Hepatocyte (in vitro differentiated cells): ENCODE results near the gene VENTX. TPM values are rescaled to one million over a fixed set of nuclear protein-coding genes. Genes with fewer than 3 reads are reported as not detected.

Source experiments
- DNase-seq: peaks from one replicate; pipeline ENCODE4 v3.0.0-alpha.2; 2016; ENCODE audit warnings: low spot score
- H2AFZ ChIP-seq: fragments of 200-600 bp; sonication (generic); 2 replicates; pipeline ENCODE4 v1.6.0; 2016; ENCODE audit warnings: antibody characterized with exemption, mild to moderate bottlenecking
- H3K27ac ChIP-seq: fragments of 200-600 bp; sonication (generic); 2 replicates; pipeline ENCODE4 v1.5.1; 2016; ENCODE audit warnings: mild to moderate bottlenecking
- H3K27me3 ChIP-seq: fragments of 200-600 bp; sonication (generic); 2 replicates; pipeline ENCODE4 v1.6.1; 2016
- H3K36me3 ChIP-seq: fragments of 200-600 bp; sonication (generic); replicated peaks from 2 replicates; pipeline ENCODE4 v1.5.1; 2016; ENCODE audit warnings: low read depth; ENCODE audit not compliant: insufficient read depth
- H3K4me1 ChIP-seq: fragments of 200-600 bp; sonication (generic); 2 replicates; pipeline ENCODE4 v1.5.1; 2016; ENCODE audit warnings: mild to moderate bottlenecking, moderate library complexity; ENCODE audit not compliant: insufficient read depth
- H3K4me2 ChIP-seq: fragments of 200-600 bp; sonication (generic); 2 replicates; pipeline ENCODE4 v1.6.0; 2016
- H3K4me3 ChIP-seq: fragments of 200-600 bp; sonication (generic); 2 replicates; pipeline ENCODE4 v1.5.1; 2016; ENCODE audit warnings: mild to moderate bottlenecking
- H3K79me2 ChIP-seq: fragments of 200-600 bp; sonication (generic); 2 replicates; pipeline ENCODE4 v1.6.0; 2017; ENCODE audit warnings: mild to moderate bottlenecking
- H3K9me2 ChIP-seq: fragments of 200-600 bp; sonication (generic); replicated peaks from 2 replicates; pipeline ENCODE4 v1.6.0; 2017; ENCODE audit warnings: mild to moderate bottlenecking; ENCODE audit not compliant: insufficient read depth
- H3K9me3 ChIP-seq: fragments of 200-600 bp; sonication (generic); 2 replicates; pipeline ENCODE4 v1.5.1; 2016; ENCODE audit warnings: low read depth, mild to moderate bottlenecking
- H4K20me1 ChIP-seq: fragments of 200-600 bp; sonication (generic); 2 replicates; pipeline ENCODE4 v1.6.0; 2016; ENCODE audit warnings: mild to moderate bottlenecking; ENCODE audit not compliant: insufficient read depth, poor library complexity, severe bottlenecking
- EZH2 ChIP-seq: fragments of 200-600 bp; sonication (generic); IDR thresholded peaks from 2 replicates; pipeline ENCODE4 v1.6.1; 2016; ENCODE audit warnings: antibody characterized with exemption, mild to moderate bottlenecking, borderline replicate concordance
- EZH2phosphoT487 ChIP-seq: fragments of 200-600 bp; sonication (generic); IDR thresholded peaks from one replicate; pipeline ENCODE4 v1.6.1; 2018; ENCODE audit warnings: antibody characterized with exemption, mild to moderate bottlenecking, low read depth, moderate library complexity; ENCODE audit not compliant: unreplicated experiment, severe bottlenecking
- WGBS: methylation state at CpG from one replicate; pipeline ENCODE4 v1.1.6; 2016; ENCODE audit warnings: low lambda C conversion rate; ENCODE audit errors: missing lambda C conversion rate; 5-methylcytosine and 5-hydroxymethylcytosine counted together
- polyA plus RNA-seq: library from polyadenylated mRNA; unstranded; fragments of >200 nt; fragmentation: Nextera tagmentation; extraction: Ambion mirVana; gene quantifications from 2 replicates; pipeline ENCODE4 v1.2.1, GENCODE V29; 2016
- total RNA-seq: library from RNA; depleted of rRNA; stranded (reverse); fragments of >200 nt; gene quantifications from 2 replicates; pipeline ENCODE4 v1.2.3, GENCODE V29; 2014
- TF ChIP-seq, protein P1 (sequence below): fragments of 200-600 bp; sonication (generic); IDR thresholded peaks from 2 replicates; pipeline ENCODE4 v1.5.1; 2016; ENCODE audit warnings: antibody characterized with exemption, mild to moderate bottlenecking; ENCODE audit not compliant: poor library complexity

VENTX gene, protein sequence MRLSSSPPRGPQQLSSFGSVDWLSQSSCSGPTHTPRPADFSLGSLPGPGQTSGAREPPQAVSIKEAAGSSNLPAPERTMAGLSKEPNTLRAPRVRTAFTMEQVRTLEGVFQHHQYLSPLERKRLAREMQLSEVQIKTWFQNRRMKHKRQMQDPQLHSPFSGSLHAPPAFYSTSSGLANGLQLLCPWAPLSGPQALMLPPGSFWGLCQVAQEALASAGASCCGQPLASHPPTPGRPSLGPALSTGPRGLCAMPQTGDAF
- not detected in 2 replicates for total RNA-seq
- not detected in 2 replicates for polyA plus RNA-seq

DNA sequence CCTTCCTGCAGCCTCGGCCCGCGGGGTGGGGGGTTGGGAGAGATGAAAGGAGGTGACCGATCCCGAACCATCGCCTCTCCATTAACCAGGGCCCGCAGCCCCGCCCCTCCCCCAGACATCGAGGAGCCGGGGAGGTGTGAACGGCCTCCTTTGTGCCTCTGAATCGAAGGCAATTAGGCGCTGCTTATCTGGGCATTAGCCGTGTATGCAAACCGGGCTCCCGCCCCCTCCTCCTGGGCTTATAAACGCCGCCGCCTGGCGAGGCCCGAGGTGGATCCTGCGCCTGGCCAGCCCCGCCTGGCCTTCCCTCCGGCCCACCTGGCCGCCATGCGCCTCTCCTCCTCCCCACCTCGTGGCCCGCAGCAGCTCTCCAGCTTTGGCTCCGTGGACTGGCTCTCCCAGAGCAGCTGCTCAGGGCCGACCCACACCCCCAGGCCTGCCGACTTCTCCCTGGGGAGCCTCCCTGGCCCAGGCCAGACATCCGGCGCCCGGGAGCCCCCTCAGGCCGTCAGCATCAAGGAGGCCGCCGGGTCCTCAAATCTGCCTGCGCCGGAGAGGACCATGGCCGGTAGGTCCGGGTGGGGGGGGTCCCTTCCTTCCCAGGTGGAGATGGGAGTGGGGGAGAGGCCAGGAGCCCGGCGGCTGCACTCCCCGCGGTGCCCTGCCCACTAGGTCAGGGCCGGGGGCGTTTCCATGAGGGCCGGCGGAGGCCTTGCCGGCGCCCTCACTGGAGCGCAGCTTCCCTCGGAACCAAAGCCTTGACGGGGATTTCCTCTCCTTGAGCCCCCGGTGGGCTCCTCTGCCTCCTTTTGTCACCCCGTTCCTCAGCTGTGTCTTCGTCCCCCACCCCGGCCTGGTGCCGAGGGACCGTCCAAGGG is at the start of gene VENTX:
TSS of gene VENTX (plus strand) at position 268 of the 878 bp plus-strand sequence. CDS start at position 328, 60 bp downstream.
- Histone ChIP-seq H3K4me2 (peak within 1 kb of the TSS; percentile 82), H3K9me3 (no peaks in the 10 kb centered on the region), H3K9me2 (no peaks in the 10 kb centered on the region), H3K4me1 (peaks cover 19% of the 10 kb centered on the region), H3K36me3 (no peaks in the 10 kb centered on the region), H2AFZ (peak within 1 kb of the TSS; percentile 45), H3K27ac (no peak within 1 kb of the TSS), H4K20me1 (no peaks in the 10 kb centered on the region), H3K27me3 (peaks cover 62% of the 10 kb centered on the region), H3K4me3 (no peak within 1 kb of the TSS), H3K79me2 (no peaks in the 10 kb centered on the region)
- no peak for DNase-seq
- TF ChIP-seq EZH2phosphoT487, result peak; percentile 16
- TF ChIP-seq EZH2, result peak; percentile 9
- TF ChIP-seq, protein P1, sequence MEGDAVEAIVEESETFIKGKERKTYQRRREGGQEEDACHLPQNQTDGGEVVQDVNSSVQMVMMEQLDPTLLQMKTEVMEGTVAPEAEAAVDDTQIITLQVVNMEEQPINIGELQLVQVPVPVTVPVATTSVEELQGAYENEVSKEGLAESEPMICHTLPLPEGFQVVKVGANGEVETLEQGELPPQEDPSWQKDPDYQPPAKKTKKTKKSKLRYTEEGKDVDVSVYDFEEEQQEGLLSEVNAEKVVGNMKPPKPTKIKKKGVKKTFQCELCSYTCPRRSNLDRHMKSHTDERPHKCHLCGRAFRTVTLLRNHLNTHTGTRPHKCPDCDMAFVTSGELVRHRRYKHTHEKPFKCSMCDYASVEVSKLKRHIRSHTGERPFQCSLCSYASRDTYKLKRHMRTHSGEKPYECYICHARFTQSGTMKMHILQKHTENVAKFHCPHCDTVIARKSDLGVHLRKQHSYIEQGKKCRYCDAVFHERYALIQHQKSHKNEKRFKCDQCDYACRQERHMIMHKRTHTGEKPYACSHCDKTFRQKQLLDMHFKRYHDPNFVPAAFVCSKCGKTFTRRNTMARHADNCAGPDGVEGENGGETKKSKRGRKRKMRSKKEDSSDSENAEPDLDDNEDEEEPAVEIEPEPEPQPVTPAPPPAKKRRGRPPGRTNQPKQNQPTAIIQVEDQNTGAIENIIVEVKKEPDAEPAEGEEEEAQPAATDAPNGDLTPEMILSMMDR, result no peak
- WGBS, result 3% methylated on average over 31 of the region's 60 CpGs

DNA sequence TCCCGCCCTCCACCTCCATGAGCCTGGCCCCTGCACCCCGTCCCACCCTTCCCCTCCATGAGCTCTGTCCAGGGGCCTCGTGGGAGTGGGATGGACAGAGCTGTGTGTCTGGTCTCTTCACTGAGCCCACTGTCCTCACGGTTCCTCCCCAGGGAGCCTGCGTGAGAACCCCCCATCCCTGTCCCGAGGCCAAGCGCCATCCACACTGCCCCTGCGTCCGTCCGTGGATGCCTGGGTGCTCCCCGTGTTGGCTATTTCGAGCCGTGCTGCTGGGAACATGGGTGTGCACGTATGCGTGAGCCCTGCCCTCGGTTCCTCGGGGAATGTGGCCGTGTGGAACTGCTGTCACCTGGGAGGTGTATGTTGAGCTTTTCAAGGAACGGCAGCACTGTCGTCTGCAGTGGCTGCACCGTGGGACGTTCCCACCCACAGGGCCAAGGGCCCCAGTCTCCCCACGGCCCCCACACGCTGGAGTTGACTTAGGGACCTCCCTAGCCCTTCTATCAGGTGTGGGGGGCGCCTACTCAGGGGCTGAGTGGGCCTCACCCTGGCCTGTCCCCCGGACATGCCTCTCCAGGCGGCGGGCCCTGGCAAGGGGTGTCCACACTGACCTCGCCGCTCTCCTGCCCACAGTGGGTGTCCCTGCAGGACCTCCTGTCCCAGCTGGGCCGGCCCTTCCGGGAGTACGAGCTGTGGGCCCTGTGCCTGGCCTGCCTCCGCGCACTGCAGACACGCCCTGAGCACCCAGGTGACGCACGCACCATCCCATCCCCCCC is 49.6 kb upstream of the VENTX start:
- Histone ChIP-seq H2AFZ (no peak overlapping the region), H3K27me3 (no peaks in the 10 kb centered on the region), H3K9me2 (no peaks in the 10 kb centered on the region), H3K9me3 (no peaks in the 10 kb centered on the region), H3K27ac (no peak overlapping the region), H3K4me3 (no peak overlapping the region), H3K4me2 (no peak overlapping the region), H3K36me3 (no peaks in the 10 kb centered on the region), H3K79me2 (no peaks in the 10 kb centered on the region), H4K20me1 (no peaks in the 10 kb centered on the region), H3K4me1 (no peaks in the 10 kb centered on the region)
- DNase-seq, result no peak
- 87% methylated on average over 24 of the region's 38 CpGs for WGBS
- no peak for TF ChIP-seq EZH2phosphoT487
- TF ChIP-seq EZH2, result no peak
- TF ChIP-seq, protein P1, result no peak

DNA sequence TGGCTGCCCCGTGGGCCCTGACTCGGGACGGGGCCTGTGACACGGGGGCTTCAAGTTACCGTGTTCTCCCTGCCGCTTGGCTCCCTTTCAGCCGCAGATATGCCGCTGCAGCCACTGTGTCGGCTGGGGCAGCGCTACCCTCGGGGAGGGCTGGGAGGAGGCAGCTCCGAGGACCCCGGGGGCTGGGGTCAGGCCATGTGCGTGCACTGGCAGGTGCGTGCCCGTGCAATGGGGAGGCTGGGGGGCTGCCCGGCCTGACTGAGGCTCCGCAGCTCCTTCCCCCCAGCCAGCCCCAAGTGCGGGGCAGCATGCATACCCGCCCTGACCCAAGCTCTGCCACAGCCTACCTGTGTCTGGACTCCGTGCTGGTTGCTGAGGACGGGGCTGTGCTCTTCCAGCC is 48.4 kb upstream of the VENTX start:
- Histone ChIP-seq H3K4me2 (no peak overlapping the region), H3K9me2 (no peaks in the 10 kb centered on the region), H3K27ac (no peak overlapping the region), H3K4me3 (no peak overlapping the region), H3K4me1 (no peaks in the 10 kb centered on the region), H3K9me3 (no peaks in the 10 kb centered on the region), H3K36me3 (no peaks in the 10 kb centered on the region), H3K27me3 (no peaks in the 10 kb centered on the region), H3K79me2 (no peaks in the 10 kb centered on the region), H4K20me1 (no peaks in the 10 kb centered on the region), H2AFZ (no peak overlapping the region)
- TF ChIP-seq EZH2phosphoT487 (no peak), EZH2 (no peak)
- TF ChIP-seq, protein P1, result no peak
- 93% methylated on average over 17 of the region's 22 CpGs for WGBS
- no peak for DNase-seq
